ENCODE results near the gene MXRA8.
"Not testable (repeated sequence)": the region's sequence is repeated elsewhere in the genome, so short reads cannot be mapped to it uniquely, and the experiment has no call there.

The MXRA8 gene

GRCh38 chr1:1318777-1319645 lies 39.3 kb downstream of the MXRA8 start:
- no peak for DNase-seq

GRCh38 chr1:1318131-1318652 lies 40.2 kb downstream of the MXRA8 start:
- no peak for DNase-seq

- no peak for DNase-seq
Observed at GRCh38 chr1:1317420-1317819, 40.9 kb downstream of the MXRA8 start.

GRCh38 chr1:1316199-1316598 lies 42.2 kb downstream of the MXRA8 start:
- DNase-seq = not testable (repeated sequence)

GRCh38 chr1:1315435-1315954 lies 42.9 kb downstream of the MXRA8 start:
- DNase-seq = no peak

- DNase-seq = no peak
Observed at GRCh38 chr1:1314678-1315335, 43.5 kb downstream of the MXRA8 start.

GRCh38 chr1:1314237-1314586 lies 44.1 kb downstream of the MXRA8 start:
- DNase-seq = no peak

- no peak for DNase-seq
Observed at GRCh38 chr1:1313500-1314236, 44.7 kb downstream of the MXRA8 start.

GRCh38 chr1:1312450-1313314 lies 45.7 kb downstream of the MXRA8 start:
- no peak for DNase-seq

- no peak for DNase-seq
Observed at GRCh38 chr1:1311107-1312104, 46.9 kb downstream of the MXRA8 start.

- no peak for DNase-seq
Observed at GRCh38 chr1:1310476-1311053, 47.8 kb downstream of the MXRA8 start.

- no peak for DNase-seq
Observed at GRCh38 chr1:1310109-1310385, 48.3 kb downstream of the MXRA8 start.

GRCh38 chr1:1309251-1310108 lies 48.9 kb downstream of the MXRA8 start:
- DNase-seq = no peak

GRCh38 chr1:1308756-1309250 lies 49.6 kb downstream of the MXRA8 start:
- no peak for DNase-seq

GRCh38 chr1:1307923-1308755 lies 50.2 kb downstream of the MXRA8 start, which contains the start of the genes ACAP3 and PUSL1:
TSS of gene ACAP3 (minus strand) at chr1:1307930. CDS start at chr1:1307815, 115 bp downstream.
TSS of gene PUSL1 (plus strand) at chr1:1308597. CDS start at chr1:1308644, 47 bp downstream.
- peak; percentile 89 for DNase-seq

GRCh38 chr1:1307261-1307922 lies 51.0 kb downstream of the MXRA8 start:
- DNase-seq = no peak

GRCh38 chr1:1306661-1307260 lies 51.6 kb downstream of the MXRA8 start:
- no peak for DNase-seq
